ENCODE data around the gene KCNMA1. TPM values are rescaled to one million over a fixed set of nuclear protein-coding genes. Genes with fewer than 3 reads are reported as not detected.

KCNMA1 gene
- total RNA-seq, 1 donor from 2014 or later, result not detected

DNA sequence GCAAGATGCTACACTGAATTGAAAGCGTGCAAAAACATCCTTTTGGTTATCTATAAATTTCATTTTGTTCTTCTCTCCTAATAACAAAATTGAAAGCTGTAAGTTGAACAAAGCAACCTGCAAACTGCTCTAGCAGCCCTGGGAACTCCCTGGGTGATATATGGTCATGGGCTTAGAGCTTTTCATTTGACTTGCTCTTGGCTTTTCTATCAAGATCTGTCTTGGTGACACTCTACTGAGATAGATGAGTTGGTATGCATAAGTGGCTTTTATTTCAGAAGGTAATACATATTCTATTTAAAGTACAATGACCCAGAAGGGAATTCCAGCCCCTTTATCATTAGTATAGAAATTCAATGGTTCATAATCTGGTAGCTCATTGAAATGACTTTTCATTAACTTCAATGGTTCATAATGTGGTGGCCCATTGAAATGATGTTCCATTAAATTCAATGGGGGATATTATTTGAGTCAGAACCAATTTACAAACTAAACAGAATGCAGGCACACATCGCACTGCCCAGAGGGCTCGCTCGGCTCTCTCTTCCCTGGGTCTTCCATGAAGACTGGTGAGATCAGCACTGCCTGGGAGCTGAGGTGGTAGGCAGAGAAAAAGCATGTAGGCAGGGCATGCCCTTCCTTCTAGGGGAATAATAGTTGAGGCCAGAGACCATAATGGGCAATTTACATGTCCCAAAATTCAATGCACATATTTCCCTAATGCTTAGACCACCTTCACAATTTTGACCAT, 10.1 kb upstream of the KCNMA1 start:
- no peak overlapping the region for H3K4me3 Mint-ChIP-seq
- intact Hi-C loops (cut with micrococcal nuclease), result loop anchor here (10.0 kb wide), 1 partner anchor 253 kb away; no protein-coding TSS in a partner anchor
- peaks cover 2% of the 10 kb centered on the region for H3K27me3 Mint-ChIP-seq
- H3K27ac Mint-ChIP-seq, result no peak overlapping the region
- H3K36me3 Mint-ChIP-seq (ENCODE audit: low read depth), result no peaks in the 10 kb centered on the region
- H3K4me1 Mint-ChIP-seq, result no peaks in the 10 kb centered on the region
- no peaks in the 10 kb centered on the region for H3K9me3 Mint-ChIP-seq
- no peak for DNase-seq

DNA sequence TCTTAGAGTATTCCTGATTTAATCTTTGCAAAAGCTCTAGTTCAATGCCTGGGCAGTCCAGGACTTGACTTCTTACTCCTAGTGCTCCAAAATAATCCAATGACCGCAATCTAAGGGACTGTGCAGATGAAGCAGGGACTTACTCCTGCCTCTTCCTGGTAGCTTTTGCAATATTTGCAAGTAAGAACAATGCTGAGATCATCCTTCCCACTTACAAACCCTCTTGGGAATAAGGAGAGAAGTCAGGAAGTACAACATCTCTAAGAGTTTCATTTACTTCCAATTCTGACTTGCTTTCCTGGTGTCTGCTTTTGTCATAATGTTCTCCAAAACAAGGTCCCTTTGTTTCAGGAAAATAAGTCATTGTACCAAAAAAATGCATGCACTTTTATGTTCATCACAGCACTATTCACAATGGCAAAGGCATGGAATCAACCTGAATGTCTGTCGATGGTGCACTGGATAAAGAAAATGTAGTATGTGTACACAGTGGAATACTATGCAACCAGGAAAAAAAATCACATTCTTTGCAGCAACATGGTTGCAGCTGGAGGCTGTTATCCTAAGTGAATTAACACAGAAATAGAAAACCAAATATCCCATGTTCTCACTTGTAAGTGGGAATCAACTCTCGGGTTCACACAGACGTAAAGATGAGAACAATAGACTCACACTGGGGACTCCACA, 7.1 kb upstream of the KCNMA1 start:
- DNase-seq, result no peak
- H3K4me1 Mint-ChIP-seq, result no peaks in the 10 kb centered on the region
- intact Hi-C loops (cut with micrococcal nuclease), result loop anchor here (10.0 kb wide), 1 partner anchor 250 kb away; no protein-coding TSS in a partner anchor

DNA sequence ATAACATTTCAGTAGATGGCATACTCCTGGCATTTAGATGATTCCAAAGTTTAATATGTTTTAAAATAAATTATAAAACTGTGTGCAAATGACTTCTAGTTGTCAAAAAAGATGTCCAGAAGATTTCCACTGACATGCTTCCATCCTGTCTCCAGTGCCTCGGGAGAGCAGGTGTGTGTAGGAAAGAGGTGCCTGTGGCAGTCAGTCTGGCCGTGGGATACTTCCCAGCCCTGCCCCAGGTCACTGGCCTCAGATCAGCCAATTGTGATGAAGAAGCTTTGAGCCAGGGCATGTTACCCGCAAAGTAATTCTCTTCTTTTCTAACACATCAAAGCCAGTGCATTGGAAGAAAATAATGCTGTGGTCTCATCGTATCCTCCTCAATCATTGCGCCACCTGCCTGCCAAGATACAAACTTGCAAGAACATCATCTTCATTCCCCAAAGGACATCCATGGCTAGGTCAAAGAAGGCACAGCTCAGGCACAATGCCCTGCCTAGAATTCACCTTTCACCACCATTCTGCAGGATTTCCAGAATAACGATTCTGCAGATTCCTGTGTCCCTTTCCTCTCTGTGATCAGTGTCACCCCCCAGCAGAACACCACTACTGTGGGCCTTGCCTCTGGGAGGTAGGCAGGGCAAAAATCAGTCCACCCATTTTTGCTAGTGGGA, 6.3 kb upstream of the KCNMA1 start:
- Mint-ChIP-seq H3K4me3 (no peak overlapping the region), H3K36me3 (ENCODE audit: low read depth) (no peaks in the 10 kb centered on the region), H3K27ac (no peak overlapping the region), H3K27me3 (peaks cover 32% of the 10 kb centered on the region), H3K4me1 (no peaks in the 10 kb centered on the region), H3K9me3 (no peaks in the 10 kb centered on the region)
- intact Hi-C loops (cut with micrococcal nuclease), result loop anchor here (2.0 to 10.0 kb wide), 2 partner anchors 249 to 479 kb away; no protein-coding TSS in a partner anchor
- peak; percentile 68 for DNase-seq

More for the DNA sequence above, 7.1 kb upstream of the KCNMA1 start:
- Mint-ChIP-seq H3K36me3 (ENCODE audit: low read depth) (no peaks in the 10 kb centered on the region), H3K27me3 (peaks cover 24% of the 10 kb centered on the region), H3K4me3 (no peak overlapping the region), H3K27ac (no peak overlapping the region), H3K9me3 (no peaks in the 10 kb centered on the region)

DNA sequence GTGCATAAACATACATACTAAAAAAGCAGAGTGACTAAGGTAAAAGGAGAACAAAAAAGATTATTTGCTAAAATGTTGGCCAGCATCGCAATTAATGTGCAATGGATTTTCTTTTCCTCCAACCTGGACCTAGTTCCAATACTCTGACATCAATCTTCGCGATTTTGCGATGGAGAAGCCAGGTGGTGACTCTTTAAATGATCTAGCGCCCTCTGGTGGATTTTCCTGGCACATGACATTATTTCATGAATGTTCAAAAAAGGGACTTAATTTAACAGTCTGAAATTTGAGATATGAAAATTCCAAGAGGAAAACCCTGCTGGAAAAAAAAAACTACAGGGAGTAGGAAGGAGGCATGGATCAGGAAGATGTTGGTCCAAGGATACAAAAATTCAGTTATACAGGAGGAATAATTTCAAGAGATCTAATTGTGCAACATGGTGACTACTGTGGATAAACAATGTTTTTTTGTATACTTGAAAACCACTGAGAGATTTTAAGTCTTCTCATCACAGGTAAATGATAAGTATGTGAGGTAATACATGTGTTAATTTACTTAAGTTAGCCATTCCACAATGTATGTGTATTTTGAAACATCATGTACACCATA, 4.3 kb upstream of the KCNMA1 start:
- no peak overlapping the region for H3K27ac Mint-ChIP-seq
- peaks cover 40% of the 10 kb centered on the region for H3K27me3 Mint-ChIP-seq
- H3K36me3 Mint-ChIP-seq (ENCODE audit: low read depth), result no peaks in the 10 kb centered on the region
- intact Hi-C loops (cut with micrococcal nuclease), result loop anchor here (1.0 to 10.0 kb wide), 3 partner anchors 247 to 477 kb away; no protein-coding TSS in a partner anchor
- no peaks in the 10 kb centered on the region for H3K4me1 Mint-ChIP-seq
- H3K4me3 Mint-ChIP-seq, result no peak overlapping the region
- peak; percentile 85 for DNase-seq
- H3K9me3 Mint-ChIP-seq, result no peaks in the 10 kb centered on the region

DNA sequence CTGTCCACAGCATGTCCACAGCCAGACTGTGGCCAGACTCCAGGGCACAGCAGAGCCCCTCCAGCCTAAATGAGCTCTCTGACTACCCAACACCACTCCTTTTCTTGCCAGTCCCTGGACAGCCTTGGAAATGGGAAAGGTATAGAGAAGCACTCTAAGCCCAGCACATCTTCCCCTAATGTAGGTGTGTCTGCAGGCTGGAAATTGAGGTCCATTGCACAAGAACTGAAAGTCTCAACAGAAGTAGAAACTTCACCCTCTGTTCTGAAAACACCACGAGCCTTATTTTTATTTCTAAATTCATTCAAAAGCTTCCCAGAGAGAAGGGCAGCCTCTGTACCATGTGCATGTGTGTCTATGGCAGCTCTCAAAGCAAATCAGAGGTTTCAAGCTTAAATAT, 3.7 kb upstream of the KCNMA1 start:
- H3K4me3 Mint-ChIP-seq, result no peak overlapping the region
- no peak for DNase-seq
- intact Hi-C loops (cut with micrococcal nuclease), result loop anchor here (10.0 kb wide), 1 partner anchor 247 kb away; no protein-coding TSS in a partner anchor
- peaks cover 46% of the 10 kb centered on the region for H3K27me3 Mint-ChIP-seq
- no peaks in the 10 kb centered on the region for H3K4me1 Mint-ChIP-seq
- no peaks in the 10 kb centered on the region for H3K9me3 Mint-ChIP-seq
- no peak overlapping the region for H3K27ac Mint-ChIP-seq
- H3K36me3 Mint-ChIP-seq (ENCODE audit: low read depth), result no peaks in the 10 kb centered on the region

DNA sequence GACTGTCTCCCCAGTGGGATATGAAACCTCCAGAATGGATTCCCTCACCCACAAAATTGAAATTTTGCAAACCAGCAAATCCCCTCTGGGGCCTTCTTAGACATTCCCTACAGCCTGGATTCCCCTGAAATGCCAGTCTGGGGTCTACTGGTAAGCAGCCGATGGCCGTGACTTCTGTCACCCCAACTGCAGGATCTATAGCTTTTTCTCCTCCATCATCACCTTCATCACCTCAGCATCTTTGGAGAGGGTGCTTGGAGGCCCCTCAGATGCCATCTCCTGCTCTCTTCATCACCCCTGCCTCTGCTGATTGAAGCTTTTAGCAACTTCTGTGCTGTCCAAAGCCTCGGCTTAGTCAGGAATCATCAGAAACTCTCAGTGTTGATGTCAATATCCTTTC, 2.6 kb upstream of the KCNMA1 start:
- intact Hi-C loops (cut with micrococcal nuclease), result loop anchor here (10.0 kb wide), 1 partner anchor 245 kb away; no protein-coding TSS in a partner anchor
- H3K36me3 Mint-ChIP-seq (ENCODE audit: low read depth), result no peaks in the 10 kb centered on the region
- peaks cover 58% of the 10 kb centered on the region for H3K27me3 Mint-ChIP-seq
- no peak overlapping the region for H3K4me3 Mint-ChIP-seq
- H3K4me1 Mint-ChIP-seq, result no peaks in the 10 kb centered on the region
- H3K9me3 Mint-ChIP-seq, result no peaks in the 10 kb centered on the region
- no peak for DNase-seq
- H3K27ac Mint-ChIP-seq, result no peak overlapping the region

DNA sequence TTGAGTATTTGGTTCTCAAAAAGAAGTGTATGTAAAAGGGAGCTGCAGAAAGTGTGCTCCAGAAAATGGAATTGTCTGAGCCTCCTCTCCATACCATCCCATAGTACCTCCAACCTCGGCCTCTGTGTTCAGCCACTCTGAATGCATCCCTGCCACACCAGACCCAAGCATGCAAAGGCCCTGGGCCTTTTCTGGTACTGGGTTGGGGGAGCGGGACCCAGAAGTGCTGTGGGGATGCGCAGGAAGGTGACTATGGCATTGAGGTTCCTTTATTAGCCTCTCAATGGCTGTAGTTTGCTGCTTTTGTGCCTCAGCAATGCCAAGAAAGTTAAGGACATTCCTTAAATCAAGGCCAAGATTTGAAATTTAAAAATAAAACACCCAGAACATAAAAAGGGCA, 2.1 kb upstream of the KCNMA1 start:
- H3K27me3 Mint-ChIP-seq, result peaks cover 62% of the 10 kb centered on the region
- intact Hi-C loops (cut with micrococcal nuclease), result loop anchor here (10.0 kb wide), 1 partner anchor 245 kb away; no protein-coding TSS in a partner anchor
- no peak overlapping the region for H3K4me3 Mint-ChIP-seq

DNA sequence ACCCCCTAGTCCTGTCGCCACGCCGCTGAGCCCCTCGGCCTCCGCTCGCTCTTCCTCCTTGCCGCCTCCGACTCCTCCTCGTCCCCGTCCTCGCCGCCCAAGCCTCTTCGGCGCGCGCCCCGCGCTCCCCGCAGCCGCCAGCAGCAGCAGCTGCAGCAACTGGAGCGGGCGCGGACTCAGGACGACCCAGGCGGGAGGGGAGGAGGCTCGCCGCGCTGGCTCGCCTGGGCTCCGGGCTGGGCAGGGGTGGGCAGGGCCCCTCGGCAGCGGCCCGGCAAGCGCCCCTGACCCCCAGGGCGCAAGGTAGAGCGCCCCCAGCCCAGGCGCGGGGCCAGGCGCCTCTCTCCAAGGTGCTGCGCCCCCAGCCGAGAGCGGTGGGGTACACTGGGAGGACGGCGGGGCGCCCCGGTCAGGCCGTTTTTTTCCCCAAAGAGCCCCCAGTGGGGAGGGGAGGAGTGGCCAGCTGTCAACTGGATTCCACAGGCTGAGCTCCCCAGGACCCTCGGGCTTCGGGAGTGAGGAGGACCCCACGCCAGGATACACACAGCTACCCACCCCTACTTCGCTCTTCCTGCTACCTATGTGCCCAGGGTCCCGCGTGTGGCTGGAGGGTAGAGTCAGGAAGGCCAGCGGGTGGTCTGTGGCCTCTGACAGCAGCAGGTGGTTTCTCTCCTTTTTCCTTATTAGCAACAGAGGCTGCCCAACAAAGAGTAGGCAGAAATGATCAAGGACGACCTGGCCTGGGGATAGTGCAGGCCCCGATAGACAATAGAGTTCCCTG, 903 bp upstream of the KCNMA1 start:
- no peaks in the 10 kb centered on the region for H3K4me1 Mint-ChIP-seq
- intact Hi-C loops (cut with micrococcal nuclease), result no loop called here
- H3K36me3 Mint-ChIP-seq (ENCODE audit: low read depth), result no peaks in the 10 kb centered on the region
- no peak for DNase-seq
- no peak overlapping the region for H3K4me3 Mint-ChIP-seq
- H3K27ac Mint-ChIP-seq, result no peak overlapping the region
- no peaks in the 10 kb centered on the region for H3K9me3 Mint-ChIP-seq
- peaks cover 71% of the 10 kb centered on the region for H3K27me3 Mint-ChIP-seq

More for the DNA sequence above, 2.1 kb upstream of the KCNMA1 start:
- H3K27ac Mint-ChIP-seq, result no peak overlapping the region
- no peaks in the 10 kb centered on the region for H3K36me3 Mint-ChIP-seq (ENCODE audit: low read depth)
- no peaks in the 10 kb centered on the region for H3K4me1 Mint-ChIP-seq
- no peaks in the 10 kb centered on the region for H3K9me3 Mint-ChIP-seq
- DNase-seq, result no peak

DNA sequence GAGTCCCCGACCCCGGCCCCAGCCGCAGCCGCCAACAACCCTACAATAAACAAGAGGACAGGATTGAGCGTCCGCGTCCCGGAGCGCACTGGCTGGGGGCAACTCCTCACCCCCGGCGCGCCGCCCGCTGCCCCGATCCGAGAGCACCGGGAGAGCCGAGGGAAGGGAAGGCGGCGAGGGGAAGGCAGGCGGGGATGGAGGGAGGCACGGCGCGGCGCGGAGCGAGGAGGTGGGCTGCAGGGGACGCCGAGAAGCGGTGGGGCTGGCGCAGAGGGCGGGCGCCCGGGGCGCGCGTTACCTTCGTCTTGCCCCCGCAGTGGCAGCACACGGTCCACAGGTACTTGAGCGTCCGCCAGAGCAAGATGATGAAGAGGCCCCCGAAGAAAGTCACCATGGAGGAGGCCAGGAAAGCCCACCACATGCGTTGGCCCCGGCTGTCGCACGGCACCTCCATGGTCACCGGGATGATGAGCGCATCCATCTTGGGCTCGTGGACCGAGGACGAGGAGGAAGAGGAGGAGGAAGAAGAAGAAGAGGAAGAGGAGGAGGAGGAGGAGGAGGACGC, 559 bp downstream of the KCNMA1 start:
- Mint-ChIP-seq H3K9me3 (no peaks in the 10 kb centered on the region), H3K4me3 (no peak overlapping the region), H3K27ac (no peak overlapping the region), H3K4me1 (no peaks in the 10 kb centered on the region), H3K36me3 (ENCODE audit: low read depth) (no peaks in the 10 kb centered on the region), H3K27me3 (peaks cover 72% of the 10 kb centered on the region)
- no peak for DNase-seq
- intact Hi-C loops (cut with micrococcal nuclease), result no loop called here

DNA sequence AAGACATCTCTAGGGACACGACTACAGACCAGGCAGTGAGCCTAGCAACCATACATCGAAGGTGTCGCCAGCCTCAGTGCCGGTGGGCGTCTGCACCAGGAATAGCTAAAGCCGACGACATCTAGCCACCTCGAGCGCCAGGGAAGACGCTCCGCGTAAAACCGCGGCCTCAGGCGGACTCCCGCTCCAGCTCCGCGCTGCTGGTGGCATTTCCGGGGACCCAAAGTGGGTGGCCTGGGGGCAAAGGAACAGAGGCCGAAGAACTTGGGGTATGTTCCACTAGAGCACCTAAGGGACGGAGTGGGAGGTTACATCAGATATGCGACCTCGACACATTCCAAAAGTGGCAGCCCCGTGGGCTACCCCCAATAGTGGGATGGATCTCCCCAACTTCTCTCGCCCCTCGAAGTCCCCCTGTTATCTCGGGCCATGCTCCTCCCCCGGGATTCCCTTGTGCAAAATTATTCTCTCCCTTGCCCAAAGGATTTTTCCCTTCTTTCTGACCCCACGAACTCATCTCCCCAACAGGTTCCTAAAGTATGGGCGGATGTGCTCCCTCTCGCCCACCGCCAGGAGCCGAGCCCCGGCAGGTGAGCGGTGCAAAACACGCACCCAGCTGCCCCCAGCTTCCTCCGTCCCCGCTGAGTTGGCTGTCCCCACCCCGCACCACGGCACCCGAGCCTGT, 1.2 kb downstream of the KCNMA1 start:
- no peaks in the 10 kb centered on the region for H3K9me3 Mint-ChIP-seq
- H3K27me3 Mint-ChIP-seq, result peaks cover 66% of the 10 kb centered on the region
- no peaks in the 10 kb centered on the region for H3K36me3 Mint-ChIP-seq (ENCODE audit: low read depth)
- DNase-seq, result no peak
- intact Hi-C loops (cut with micrococcal nuclease), result no loop called here
- no peak overlapping the region for H3K27ac Mint-ChIP-seq
- no peaks in the 10 kb centered on the region for H3K4me1 Mint-ChIP-seq
- H3K4me3 Mint-ChIP-seq, result no peak overlapping the region

DNA sequence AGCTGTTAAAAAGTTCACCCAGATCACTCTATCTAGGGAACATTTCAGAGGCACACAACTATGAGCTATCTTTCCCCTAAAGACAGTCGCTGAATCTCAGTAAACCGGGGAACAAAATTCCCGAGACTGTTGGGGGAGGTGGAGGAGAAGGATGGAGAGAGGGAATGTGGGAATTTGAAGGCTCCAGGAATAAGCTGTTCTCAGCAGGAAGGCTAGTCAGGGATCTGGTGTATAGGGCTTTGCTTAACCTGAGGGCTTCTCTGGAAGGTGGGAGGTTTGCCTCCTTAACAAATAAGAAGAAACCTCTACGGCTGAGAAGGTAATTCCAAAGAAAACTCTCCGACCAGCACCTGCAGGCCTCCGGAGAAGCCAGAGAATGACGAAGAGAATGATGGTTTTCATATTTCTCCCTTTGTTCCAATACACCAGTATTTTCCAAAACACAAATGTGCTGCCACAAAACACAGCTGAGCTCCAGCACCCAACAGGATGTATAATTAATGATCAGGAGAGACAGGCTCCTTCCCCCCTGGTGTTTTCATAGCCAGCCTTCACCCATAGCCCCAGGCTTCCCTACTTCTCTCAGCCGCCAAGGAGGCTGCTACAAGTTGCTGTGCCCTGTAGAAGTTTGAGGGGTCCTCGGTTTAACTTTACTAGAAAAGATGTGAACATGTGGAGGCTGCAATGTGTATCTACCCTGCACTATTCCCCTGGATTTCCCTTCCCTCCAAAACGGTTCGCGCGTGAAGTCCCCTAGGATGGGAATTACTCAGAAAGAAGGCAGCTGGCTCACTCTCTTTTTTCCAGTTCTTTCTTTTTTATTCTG, 2.0 kb downstream of the KCNMA1 start:
- intact Hi-C loops (cut with micrococcal nuclease), result no loop called here
- Mint-ChIP-seq H3K27me3 (peaks cover 58% of the 10 kb centered on the region), H3K9me3 (no peaks in the 10 kb centered on the region), H3K4me3 (no peak overlapping the region), H3K27ac (no peak overlapping the region), H3K36me3 (ENCODE audit: low read depth) (no peaks in the 10 kb centered on the region), H3K4me1 (no peaks in the 10 kb centered on the region)
- no peak for DNase-seq

DNA sequence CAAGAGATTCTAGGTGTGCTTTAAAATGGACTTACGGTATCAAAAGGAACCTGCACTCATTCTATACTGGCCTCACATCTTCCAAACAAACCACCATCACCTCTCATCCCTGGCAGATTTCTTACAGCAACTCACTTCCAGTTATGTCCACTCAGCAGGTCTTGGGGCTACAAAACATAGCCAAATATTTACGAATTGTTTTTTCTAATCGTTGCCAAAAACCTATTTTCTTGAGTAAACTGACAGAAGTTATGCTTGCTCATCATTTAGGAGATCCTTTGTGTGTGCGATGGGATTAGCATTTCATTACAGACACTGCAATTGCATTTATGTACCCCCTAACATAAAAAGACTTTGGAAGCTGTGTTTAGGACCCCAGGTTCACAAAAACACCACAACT, 2.7 kb downstream of the KCNMA1 start:
- DNase-seq, result no peak
- peaks cover 51% of the 10 kb centered on the region for H3K27me3 Mint-ChIP-seq
- intact Hi-C loops (cut with micrococcal nuclease), result no loop called here
- H3K9me3 Mint-ChIP-seq, result no peaks in the 10 kb centered on the region
- H3K27ac Mint-ChIP-seq, result no peak overlapping the region
- no peak overlapping the region for H3K4me3 Mint-ChIP-seq
- no peaks in the 10 kb centered on the region for H3K4me1 Mint-ChIP-seq
- H3K36me3 Mint-ChIP-seq (ENCODE audit: low read depth), result no peaks in the 10 kb centered on the region
